Thoracic aorta (tissue), 2 donors: ENCODE measurements around the gene TUBA1C. TPM values are rescaled to one million over a fixed set of nuclear protein-coding genes. Genes with fewer than 3 reads are reported as not detected.

Experiments
- ATAC-seq: fragments of 150-250 bp; one replicate; pipeline ENCODE4 v1.8.0; 2017; ENCODE audit warnings: low read depth; ENCODE audit not compliant: insufficient number of reproducible peaks, low FRiP score
- DNase-seq: peaks from one replicate; pipeline ENCODE4 v3.0.0-alpha.2; 2020; ENCODE audit warnings: low spot score
- H3K27ac ChIP-seq, 2 donors: fragments of 200-600 bp; sonication (generic); 1 replicate in 1 of 2; 2 replicates in 1 of 2; pipeline ENCODE4 v1.5.1; 2016; ENCODE audit warnings: mild to moderate bottlenecking in 2 of 2, moderate library complexity in 2 of 2
- H3K27me3 ChIP-seq: fragments of 200-600 bp; sonication (generic); replicated peaks from 2 replicates; pipeline ENCODE4 v1.6.0; 2016; ENCODE audit warnings: mild to moderate bottlenecking; ENCODE audit not compliant: insufficient read depth
- H3K36me3 ChIP-seq: fragments of 200-600 bp; sonication (generic); one replicate; pipeline ENCODE4 v1.5.1; 2016
- H3K4me1 ChIP-seq, 2 donors: fragments of 200-600 bp; sonication (generic); 1 replicate in 1 of 2; 2 replicates in 1 of 2; pipeline versions ENCODE4 v1.5.1 to v1.6.0; 2016; ENCODE audit warnings: low read depth in 2 of 2, mild to moderate bottlenecking in 1 of 2; ENCODE audit not compliant: control insufficient read depth in 1 of 2
- H3K4me3 ChIP-seq: fragments of 200-600 bp; sonication (generic); 2 replicates; pipeline ENCODE4 v1.5.1; 2016; ENCODE audit warnings: mild to moderate bottlenecking
- H3K9me3 ChIP-seq: fragments of 200-600 bp; sonication (generic); 2 replicates; pipeline ENCODE4 v1.5.1; 2016
- CTCF ChIP-seq: fragments of 200-600 bp; sonication (generic); IDR thresholded peaks from one replicate; pipeline ENCODE4 v1.5.1; 2019; ENCODE audit warnings: antibody characterized with exemption
- total RNA-seq, 2 donors: library from RNA; depleted of rRNA; stranded (reverse); fragments of >200 nt; gene quantifications; one replicate each; pipeline versions ENCODE4 v1.1.0 to v1.2.3, GENCODE V29; 2016

Gene TUBA1C
- total RNA-seq, 2 donors from 2014 or later = 239 to 277 TPM

- no peak for DNase-seq
- Histone ChIP-seq H3K27me3 (peaks cover 12% of the 10 kb centered on the region), H3K36me3 (no peaks in the 10 kb centered on the region), H3K27ac (no peak overlapping the region), H3K4me3 (no peak overlapping the region), H3K4me1 (peaks cover 16 to 34% of the 10 kb centered on the region in 2 donors), H3K9me3 (no peaks in the 10 kb centered on the region)
- TF ChIP-seq CTCF = no peak
- no peak for ATAC-seq
Observed at GRCh38 chr12:49297695-49298060, 32.8 kb downstream of the TUBA1C start.

GRCh38 chr12:49298160-49298559, 33.3 kb downstream of the TUBA1C start:
- no peaks in the 10 kb centered on the region for H3K9me3 ChIP-seq
- DNase-seq (no peak), ATAC-seq (no peak)
- peaks cover 11 to 29% of the 10 kb centered on the region in 2 donors for H3K4me1 ChIP-seq
- TF ChIP-seq CTCF = no peak
- H3K36me3 ChIP-seq = no peaks in the 10 kb centered on the region
- H3K27me3 ChIP-seq = peaks cover 12% of the 10 kb centered on the region
- H3K27ac ChIP-seq = no peak overlapping the region
- no peak overlapping the region for H3K4me3 ChIP-seq

- ATAC-seq (no peak), DNase-seq (no peak)
- no peaks in the 10 kb centered on the region for H3K36me3 ChIP-seq
- no peak for TF ChIP-seq CTCF
- peaks cover 6% of the 10 kb centered on the region for H3K27me3 ChIP-seq
- H3K4me1 ChIP-seq = peaks cover 5 to 6% of the 10 kb centered on the region in 2 donors
- H3K27ac ChIP-seq = no peak overlapping the region
- no peaks in the 10 kb centered on the region for H3K9me3 ChIP-seq
- no peak overlapping the region for H3K4me3 ChIP-seq
Observed at GRCh38 chr12:49301760-49302159, 36.9 kb downstream of the TUBA1C start.

GRCh38 chr12:49304161-49304560, 39.3 kb downstream of the TUBA1C start:
- Histone ChIP-seq H3K4me3 (no peak overlapping the region), H3K27ac (no peak overlapping the region), H3K9me3 (no peaks in the 10 kb centered on the region), H3K36me3 (no peaks in the 10 kb centered on the region), H3K4me1 (no peaks in the 10 kb centered on the region), H3K27me3 (no peaks in the 10 kb centered on the region)
- no peak for ATAC-seq
- DNase-seq = no peak
- TF ChIP-seq CTCF = no peak

- TF ChIP-seq CTCF = no peak
- Histone ChIP-seq H3K4me1 (no peaks in the 10 kb centered on the region), H3K36me3 (no peaks in the 10 kb centered on the region), H3K9me3 (no peaks in the 10 kb centered on the region), H3K27me3 (no peaks in the 10 kb centered on the region), H3K4me3 (no peak overlapping the region), H3K27ac (no peak overlapping the region)
- ATAC-seq (no peak), DNase-seq (no peak)
Observed at GRCh38 chr12:49305762-49306510, 41.1 kb downstream of the TUBA1C start.
